Brain microvascular endothelial cell (primary cell): ENCODE data around the gene ZNF512.
A peak's percentile ranks its signal among the peaks of the same experiment; 100 is the strongest.

ENCODE experiments used
- DNase-seq: peaks from one replicate; pipeline ENCODE4 v3.0.0-alpha.2; 2020
- H3K27ac ChIP-seq: fragments of 250-450 bp; sonication (Bioruptor Pico); 2 replicates; pipeline ENCODE4 v1.5.1; 2020; ENCODE audit warnings: mild to moderate bottlenecking, moderate library complexity
- H3K27me3 ChIP-seq: fragments of 250-450 bp; sonication (Bioruptor Pico); replicated peaks from 2 replicates; pipeline ENCODE4 v1.5.1; 2020; ENCODE audit warnings: mild to moderate bottlenecking
- H3K36me3 ChIP-seq: fragments of 250-450 bp; sonication (Bioruptor Pico); replicated peaks from 2 replicates; pipeline ENCODE4 v1.5.1; 2020; ENCODE audit warnings: mild to moderate bottlenecking
- H3K4me3 ChIP-seq: 2 replicates; pipeline ENCODE4 v1.5.1; 2011; ENCODE audit warnings: low read depth, mild to moderate bottlenecking, control low read depth, low read length, moderate library complexity
- CTCF ChIP-seq: IDR thresholded peaks from 2 replicates; pipeline ENCODE4 v1.5.1; 2011; ENCODE audit warnings: low read depth, mild to moderate bottlenecking, moderate library complexity, low read length, control low read depth, inconsistent platforms; ENCODE audit errors: missing control alignments
- in situ Hi-C: cut with HindIII; loops from 2 replicates; pipeline ENCODE4 v1.10.0; 2017; ENCODE audit warnings: low sequenced_read_pairs, low pct_ligation_motif_present

The ZNF512 gene

DNA sequence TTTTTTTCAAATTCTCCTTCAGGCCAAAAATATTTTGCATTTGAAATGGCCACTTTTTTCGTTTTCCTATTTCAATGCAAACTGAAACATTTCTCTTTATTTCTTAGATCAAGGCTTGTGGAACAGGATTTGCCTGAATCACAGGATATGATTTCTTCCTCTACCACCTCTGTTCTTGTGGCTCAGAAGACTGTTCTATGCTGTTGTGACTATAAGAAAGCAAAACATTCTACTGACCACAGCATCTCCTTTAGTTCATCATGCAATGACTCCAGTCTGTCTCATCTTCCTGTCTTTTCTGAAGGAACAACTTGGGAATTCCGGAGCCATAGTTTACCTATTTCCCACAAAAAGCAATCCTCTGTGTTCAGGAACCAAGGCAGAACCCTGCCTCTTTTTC, 16.2 kb upstream of the ZNF512 start:
- peak; percentile 73 for DNase-seq
- peak overlapping the region; percentile 48 for H3K27ac ChIP-seq
- no peak for TF ChIP-seq CTCF
- no peak overlapping the region for H3K4me3 ChIP-seq
- in situ Hi-C loops, result no loop called here
- no peaks in the 10 kb centered on the region for H3K36me3 ChIP-seq
- H3K27me3 ChIP-seq, result no peaks in the 10 kb centered on the region

GRCh38 chr2:27569398-27569797, 13.4 kb upstream of the ZNF512 start:
- no peaks in the 10 kb centered on the region for H3K27me3 ChIP-seq
- TF ChIP-seq CTCF, result no peak
- no peak overlapping the region for H3K27ac ChIP-seq
- H3K36me3 ChIP-seq, result no peaks in the 10 kb centered on the region
- no peak overlapping the region for H3K4me3 ChIP-seq
- no peak for DNase-seq
- in situ Hi-C loops, result no loop called here

DNA sequence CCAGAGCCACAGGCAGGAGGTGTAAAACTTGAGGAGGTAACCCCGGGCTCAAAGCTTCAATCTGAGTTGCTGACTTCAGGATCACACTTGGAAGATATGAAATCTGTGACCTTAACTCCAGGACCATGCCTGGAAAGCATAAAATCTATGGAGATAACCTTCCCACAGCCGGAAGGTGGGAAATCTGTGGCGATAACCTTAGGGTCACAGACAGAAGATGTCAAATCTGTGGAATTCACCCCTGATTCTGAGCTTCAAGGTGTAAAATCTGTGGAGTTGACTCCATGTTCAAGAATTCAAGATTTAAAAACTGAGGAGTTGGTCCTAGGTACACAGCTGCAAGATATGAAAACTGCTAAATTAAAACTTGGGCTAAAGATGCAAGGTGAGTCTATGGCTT, 11.6 kb upstream of the ZNF512 start:
- no peaks in the 10 kb centered on the region for H3K36me3 ChIP-seq
- H3K27ac ChIP-seq, result no peak overlapping the region
- in situ Hi-C loops, result no loop called here
- no peak overlapping the region for H3K4me3 ChIP-seq
- no peak for TF ChIP-seq CTCF
- H3K27me3 ChIP-seq, result no peaks in the 10 kb centered on the region
- no peak for DNase-seq

DNA sequence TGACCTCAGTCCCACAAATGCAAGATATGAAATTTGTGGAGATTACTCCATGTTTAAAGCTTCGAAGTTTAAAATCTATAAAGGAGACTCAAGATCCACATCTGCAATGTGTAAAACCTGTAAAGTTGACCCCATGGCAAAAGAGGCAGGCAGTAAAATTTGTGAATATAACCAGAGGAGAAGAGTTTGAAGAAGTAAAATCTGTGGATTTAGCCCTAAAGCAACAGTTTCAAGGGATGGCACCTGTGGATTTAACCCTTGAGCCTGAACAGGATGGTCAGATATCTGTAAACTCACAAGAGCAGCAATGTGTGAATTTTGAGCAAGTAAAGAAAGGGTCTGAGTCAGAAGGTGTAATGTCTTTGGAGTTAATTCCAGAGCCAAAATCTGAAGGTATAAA, 11.2 kb upstream of the ZNF512 start:
- DNase-seq, result no peak
- in situ Hi-C loops, result no loop called here
- Histone ChIP-seq H3K27me3 (no peaks in the 10 kb centered on the region), H3K4me3 (no peak overlapping the region), H3K27ac (no peak overlapping the region), H3K36me3 (no peaks in the 10 kb centered on the region)
- TF ChIP-seq CTCF, result no peak

DNA sequence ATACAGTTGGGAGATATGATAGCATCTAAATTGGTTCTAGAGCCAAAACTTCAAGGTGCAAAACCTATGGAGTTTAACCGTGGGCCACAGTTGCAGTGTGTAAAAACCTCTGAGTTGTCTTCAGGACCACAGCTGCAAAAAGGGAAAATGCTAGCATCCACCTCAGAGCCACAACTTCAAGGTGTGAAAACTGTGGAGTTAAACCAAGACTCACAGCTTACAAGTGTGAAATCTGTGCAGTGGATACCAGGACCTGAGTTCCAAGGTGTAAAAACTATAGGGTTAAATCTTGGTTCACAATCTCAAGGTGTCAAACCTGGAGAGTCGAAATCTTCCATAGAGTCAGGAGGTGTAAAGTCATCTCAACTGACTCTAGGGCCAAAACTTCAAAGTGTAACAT, 10.4 kb upstream of the ZNF512 start:
- H3K4me3 ChIP-seq, result no peak overlapping the region
- DNase-seq, result no peak
- no peak overlapping the region for H3K27ac ChIP-seq
- no peak for TF ChIP-seq CTCF
- no peaks in the 10 kb centered on the region for H3K36me3 ChIP-seq
- in situ Hi-C loops, result no loop called here
- H3K27me3 ChIP-seq, result no peaks in the 10 kb centered on the region

- Histone ChIP-seq H3K27ac (no peak overlapping the region), H3K27me3 (no peaks in the 10 kb centered on the region), H3K36me3 (no peaks in the 10 kb centered on the region), H3K4me3 (no peak overlapping the region)
- in situ Hi-C loops, result no loop called here
- no peak for DNase-seq
- TF ChIP-seq CTCF, result no peak
Measured at GRCh38 chr2:27572998-27573429, 9.8 kb upstream of the ZNF512 start.
